SU-DHL-6 (cell line): Measurements from ENCODE around the gene UROC1.

Experiments
- H2AFZ ChIP-seq: fragments of 200-600 bp; sonication (generic); 2 replicates; pipeline ENCODE4 v1.6.1; 2014; ENCODE audit warnings: low read depth, mild to moderate bottlenecking, moderate library complexity, mixed read lengths, antibody characterized with exemption, low read length; ENCODE audit not compliant: severe bottlenecking
- H3F3A ChIP-seq: fragments of 200-600 bp; shearing (Covaris generic); 2 replicates; pipeline ENCODE4 v1.6.0; 2016; ENCODE audit warnings: antibody characterized with exemption, mild to moderate bottlenecking; ENCODE audit not compliant: insufficient read depth
- H3K27ac ChIP-seq: fragments of 200-600 bp; sonication (generic); 2 replicates; pipeline ENCODE4 v1.5.1; 2016; ENCODE audit warnings: low read depth, mild to moderate bottlenecking, low read length, moderate library complexity, mixed read lengths
- H3K27me3 ChIP-seq: fragments of 200-600 bp; sonication (generic), shearing (Covaris generic); 2 replicates; pipeline ENCODE4 v1.6.0; 2014; ENCODE audit warnings: mild to moderate bottlenecking, low read length
- H3K36me3 ChIP-seq: fragments of 200-600 bp; sonication (generic); 2 replicates; pipeline ENCODE4 v1.6.1; 2014; ENCODE audit warnings: mild to moderate bottlenecking, low read length, mixed read lengths
- H3K4me2 ChIP-seq: fragments of 300-600, 200-600 bp; shearing (Covaris generic), sonication (generic); 2 replicates; pipeline ENCODE4 v1.6.0; 2014; ENCODE audit warnings: low read length, low read depth, mild to moderate bottlenecking; ENCODE audit not compliant: poor library complexity, severe bottlenecking
- H3K4me3 ChIP-seq: fragments of 200-600 bp; sonication (generic); 2 replicates; pipeline ENCODE4 v1.5.1; 2014; ENCODE audit warnings: antibody characterized with exemption, low read length, mild to moderate bottlenecking, mixed read lengths; ENCODE audit not compliant: insufficient read depth, poor library complexity, severe bottlenecking
- H3K79me2 ChIP-seq: fragments of 200-600 bp; sonication (generic); 2 replicates; pipeline ENCODE4 v1.6.1; 2014; ENCODE audit warnings: mild to moderate bottlenecking, low read length, moderate library complexity; ENCODE audit not compliant: insufficient read depth
- H3K9ac ChIP-seq: fragments of 200-600 bp; sonication (generic); 2 replicates; pipeline ENCODE4 v1.7.0; 2014; ENCODE audit warnings: mild to moderate bottlenecking, low read length
- H3K9me2 ChIP-seq: fragments of 200-600 bp; sonication (generic); replicated peaks from 2 replicates; pipeline ENCODE4 v1.6.1; 2014; ENCODE audit warnings: low read length; ENCODE audit not compliant: insufficient read depth
- H3K9me3 ChIP-seq: fragments of 200-600 bp; sonication (generic); 2 replicates; pipeline ENCODE4 v1.6.1; 2014; ENCODE audit warnings: low read length, mixed read lengths; ENCODE audit not compliant: insufficient read depth
- H4K20me1 ChIP-seq: fragments of 200-600 bp; sonication (generic); 2 replicates; pipeline ENCODE4 v1.6.1; 2014; ENCODE audit warnings: low read depth, mild to moderate bottlenecking, antibody characterized with exemption, low read length, moderate library complexity, mixed read lengths
- CTCF ChIP-seq: fragments of 200-600 bp; sonication (generic); IDR thresholded peaks from one replicate; pipeline ENCODE4 v1.5.1; 2017; ENCODE audit warnings: antibody characterized with exemption, mild to moderate bottlenecking, low read length, moderate library complexity; ENCODE audit not compliant: insufficient read depth, poor library complexity, severe bottlenecking
- EZH2phosphoT487 ChIP-seq: fragments of 200-600 bp; sonication (generic), shearing (Covaris generic); conservative IDR thresholded peaks from 2 replicates; pipeline ENCODE4 v1.6.1; 2018; ENCODE audit warnings: mild to moderate bottlenecking, antibody characterized with exemption, low read length, moderate library complexity, mixed read lengths

Gene UROC1

GRCh38 chr3:126433105-126433430 lies 84.5 kb downstream of the UROC1 start:
- Histone ChIP-seq H3K4me2 (no peak overlapping the region), H3K4me3 (no peak overlapping the region), H3K36me3 (no peaks in the 10 kb centered on the region), H3K27ac (no peak overlapping the region), H3F3A (no peaks in the 10 kb centered on the region), H3K27me3 (no peaks in the 10 kb centered on the region), H3K9me3 (no peaks in the 10 kb centered on the region), H4K20me1 (no peaks in the 10 kb centered on the region), H3K79me2 (no peaks in the 10 kb centered on the region), H3K9ac (no peak overlapping the region), H2AFZ (no peak overlapping the region), H3K9me2 (no peaks in the 10 kb centered on the region)
- TF ChIP-seq CTCF (no peak), EZH2phosphoT487 (no peak)

GRCh38 chr3:126432361-126433104 lies 85.0 kb downstream of the UROC1 start:
- Histone ChIP-seq H3K4me3 (no peak overlapping the region), H3K27ac (no peak overlapping the region), H3K9me2 (no peaks in the 10 kb centered on the region), H3F3A (no peaks in the 10 kb centered on the region), H3K27me3 (no peaks in the 10 kb centered on the region), H3K36me3 (no peaks in the 10 kb centered on the region), H3K79me2 (no peaks in the 10 kb centered on the region), H3K4me2 (no peak overlapping the region), H4K20me1 (no peaks in the 10 kb centered on the region), H3K9ac (no peak overlapping the region), H3K9me3 (no peaks in the 10 kb centered on the region), H2AFZ (no peak overlapping the region)
- TF ChIP-seq EZH2phosphoT487 (no peak), CTCF (no peak)
